Stimulated activated CD4-positive, alpha-beta T cell treated with anti-CD3 and anti-CD28 coated beads, Interleukin-15, amount 100 ng/mL, for 24 hours (primary cell): ENCODE data around the gene CNPY2.
"Not testable (repeated sequence)": the region's sequence is repeated elsewhere in the genome, so short reads cannot be mapped to it uniquely, and the experiment has no call there.

Experiments used
- DNase-seq: peaks from one replicate; pipeline ENCODE4 v3.0.0-alpha.2; 2020

Gene CNPY2

DNA sequence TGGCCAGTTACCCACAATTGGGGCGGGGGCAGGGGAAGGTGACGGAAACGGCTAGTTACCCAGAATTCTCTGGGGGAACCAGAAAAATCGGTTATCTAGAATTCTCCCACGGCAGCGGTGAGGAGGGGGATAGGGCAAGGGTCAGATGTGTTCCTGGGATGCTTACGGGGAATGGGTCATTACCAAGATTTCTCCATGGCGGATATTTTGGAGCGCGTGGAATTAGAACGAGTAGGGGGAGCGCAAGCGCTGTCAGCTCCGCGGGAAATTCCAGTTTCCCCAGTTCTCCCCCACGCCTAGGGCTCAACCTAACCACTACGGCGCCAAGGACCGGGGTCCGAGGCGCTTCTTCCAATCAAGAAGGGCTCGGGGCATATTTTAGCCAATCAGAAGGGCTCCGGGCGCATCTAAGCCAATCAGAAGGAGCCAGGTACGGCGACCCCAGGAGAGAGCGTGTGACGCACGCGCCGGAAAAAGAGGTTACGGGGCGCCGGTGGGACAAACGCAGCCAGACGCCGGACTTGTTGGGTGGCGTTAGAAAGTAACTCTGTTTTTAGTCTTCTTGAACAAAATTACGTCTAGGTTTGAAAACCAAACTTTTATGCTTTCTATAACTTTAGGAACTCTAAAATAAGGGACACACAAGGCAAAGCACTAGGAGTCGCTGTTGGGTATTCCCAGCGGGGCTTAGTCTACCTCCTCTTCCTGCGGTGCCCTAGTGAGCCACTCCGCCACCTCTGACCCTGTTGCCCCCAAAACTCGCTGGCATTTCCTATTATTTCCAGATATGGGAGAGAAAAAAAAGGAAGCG, 18.1 kb upstream of the CNPY2 start, which contains the start of gene PAN2:
TSS of gene PAN2 (minus strand) at position 322 of the 811 bp plus-strand sequence. CDS start 906 bp downstream, outside the sequence.
- DNase-seq, result peak; percentile 94

DNA sequence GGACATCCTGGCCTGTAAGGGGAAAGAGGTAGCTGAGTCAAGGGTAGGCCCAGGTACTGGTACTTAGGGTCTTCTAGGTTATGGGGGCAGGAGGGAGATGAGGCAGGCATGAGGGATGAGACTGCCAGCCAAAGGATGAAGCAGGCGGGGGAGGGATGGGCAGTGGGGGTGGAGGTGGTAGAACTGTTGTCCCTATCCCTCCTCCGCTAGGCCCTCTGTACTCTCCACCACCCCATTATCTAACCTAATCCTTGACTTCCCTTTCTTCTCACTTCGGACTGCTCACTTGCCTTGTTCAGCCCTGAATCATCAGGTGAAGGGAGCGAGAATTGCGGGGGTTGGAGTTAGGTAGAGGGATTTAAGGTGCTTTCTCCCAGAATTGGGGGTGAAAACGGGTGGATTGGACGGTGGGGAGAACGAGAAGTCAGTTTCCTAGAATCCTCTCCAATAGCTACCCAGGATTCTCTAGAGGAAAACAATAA, 17.4 kb upstream of the CNPY2 start:
- no peak for DNase-seq

DNA sequence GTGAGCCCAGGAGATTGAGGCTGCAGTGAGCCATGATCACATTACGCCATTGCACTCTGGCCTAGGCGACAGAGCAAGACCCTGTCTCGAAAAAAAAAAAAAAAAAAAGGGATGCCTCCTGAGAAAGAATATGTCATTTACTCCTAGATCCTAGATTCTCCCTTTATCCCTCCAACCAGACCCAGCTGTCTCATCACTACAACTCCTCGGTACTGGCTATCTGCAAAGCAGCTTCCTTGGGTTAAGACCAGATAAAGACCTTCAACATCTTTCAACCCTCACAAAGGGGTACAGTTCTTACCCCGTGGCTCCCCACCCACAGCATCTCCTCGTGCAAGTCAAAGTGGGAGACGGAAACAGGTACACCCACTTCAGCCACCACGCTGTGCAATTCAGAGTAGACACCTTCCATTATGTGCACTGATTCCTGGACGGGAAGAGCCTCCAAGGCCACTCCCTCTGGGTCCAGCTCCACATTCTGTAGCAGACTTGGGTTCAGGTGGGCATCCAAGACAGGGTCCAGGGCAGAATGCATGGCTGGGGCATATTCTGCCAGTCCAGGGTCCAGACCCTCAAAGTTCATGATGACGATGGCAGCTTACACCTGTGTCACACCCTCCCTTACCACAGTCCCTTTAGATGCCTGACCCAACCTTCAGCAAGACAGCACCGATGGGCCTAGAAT, 16.9 kb upstream of the CNPY2 start:
- no peak for DNase-seq

DNA sequence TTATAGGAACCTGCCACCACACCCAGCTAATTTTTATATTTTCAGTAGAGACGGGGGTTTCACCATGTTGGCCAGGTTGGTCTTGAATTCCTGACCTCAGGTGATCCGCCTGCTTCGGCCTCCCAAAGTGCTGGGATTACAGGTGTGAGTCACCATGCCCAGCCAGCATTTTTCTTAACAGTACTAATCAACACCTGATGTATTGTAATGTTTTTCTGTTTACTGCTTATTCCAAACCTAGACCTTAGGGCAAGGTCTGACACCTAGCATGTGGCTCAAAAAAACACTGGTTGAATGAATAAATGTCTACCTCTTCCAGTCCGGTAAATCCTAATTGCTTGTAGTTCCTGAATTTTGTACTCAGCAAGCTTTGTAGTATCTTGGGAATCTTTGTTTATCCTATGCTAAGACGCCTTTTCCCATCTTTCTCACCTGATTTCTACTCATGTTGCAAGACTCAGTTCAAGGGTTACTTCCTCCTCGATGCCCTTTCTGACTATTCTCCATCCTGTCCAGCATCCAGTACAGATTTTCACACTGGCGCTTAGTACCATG, 15.2 kb upstream of the CNPY2 start:
- DNase-seq, result no peak

DNA sequence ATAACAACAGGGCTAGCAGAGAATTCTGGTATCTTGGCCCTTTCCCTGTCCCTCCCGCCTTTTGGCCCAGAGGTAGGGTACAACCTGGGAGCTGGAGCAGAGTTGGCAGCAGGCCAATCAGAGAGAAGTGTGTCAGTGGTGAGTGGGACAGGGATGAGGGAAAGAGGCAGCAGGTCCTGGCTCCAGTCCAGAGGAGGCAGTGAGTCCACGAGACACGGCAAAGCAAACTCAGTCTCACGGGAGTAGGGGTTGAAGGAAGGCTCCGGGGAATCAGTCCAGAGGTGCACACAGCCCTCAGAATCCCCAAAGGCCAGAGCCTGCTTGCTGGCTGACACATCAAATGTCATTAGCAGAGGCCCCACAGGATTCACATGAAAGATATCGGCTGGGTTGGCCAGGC, 10.7 kb upstream of the CNPY2 start:
- DNase-seq, result no peak

DNA sequence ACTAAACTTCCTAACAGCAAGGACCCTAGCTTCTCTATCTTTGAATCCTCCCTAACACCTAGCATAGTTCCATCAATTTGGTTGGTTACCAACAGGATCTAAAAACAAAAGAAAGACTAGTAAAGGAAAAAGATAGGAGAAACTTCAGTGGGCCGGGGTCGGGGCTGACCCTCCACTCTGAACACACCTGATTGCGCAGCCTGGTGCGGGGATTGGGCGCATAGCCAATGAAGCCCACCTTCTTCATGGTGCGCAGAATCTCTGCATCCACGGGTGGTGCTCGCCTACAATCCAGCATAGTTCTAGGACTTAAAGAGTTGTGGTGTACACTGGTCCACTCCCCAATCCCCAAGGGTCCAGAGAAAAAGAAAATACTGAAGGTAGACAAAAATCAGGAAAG, 10.3 kb upstream of the CNPY2 start:
- no peak for DNase-seq

DNA sequence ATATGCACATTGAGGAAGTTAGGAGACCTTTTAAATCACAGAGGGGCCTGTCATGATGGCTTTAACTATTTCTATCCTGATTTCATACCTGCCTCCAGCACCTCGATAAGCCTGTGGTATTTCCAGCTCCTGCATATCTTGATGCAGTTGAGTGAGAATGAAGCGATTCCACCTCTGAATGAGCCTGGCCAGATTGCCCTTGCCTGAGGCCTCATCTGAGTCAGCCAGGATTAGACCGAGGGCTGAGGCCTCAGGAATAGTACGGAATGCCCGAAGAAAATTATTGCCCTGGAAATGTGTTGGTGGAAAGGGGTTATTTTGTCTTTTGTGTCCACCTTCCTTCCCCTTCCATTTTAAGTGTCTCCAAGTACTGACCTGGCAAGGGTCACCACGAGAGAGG, 8.4 kb upstream of the CNPY2 start:
- no peak for DNase-seq

DNA sequence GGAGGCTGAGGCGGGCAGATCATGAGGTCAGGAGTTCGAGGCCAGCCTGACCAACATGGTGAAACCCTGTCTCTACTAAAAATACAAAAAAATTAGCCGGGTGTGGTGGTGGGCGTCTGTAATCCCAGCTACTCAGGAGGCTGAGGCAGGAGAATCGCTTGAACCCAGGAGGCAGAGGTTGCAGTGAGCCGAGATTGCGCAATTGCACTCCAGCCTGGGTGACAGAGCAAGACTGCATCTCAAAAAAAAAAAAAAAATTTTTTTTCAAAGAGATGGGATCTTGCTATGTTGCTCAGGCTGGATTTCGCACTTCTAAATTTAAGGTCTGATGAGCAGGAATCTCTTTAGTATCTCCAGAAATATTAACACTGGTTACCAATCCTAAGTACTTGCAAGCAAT, 5.8 kb upstream of the CNPY2 start:
- DNase-seq, result not testable (repeated sequence)

DNA sequence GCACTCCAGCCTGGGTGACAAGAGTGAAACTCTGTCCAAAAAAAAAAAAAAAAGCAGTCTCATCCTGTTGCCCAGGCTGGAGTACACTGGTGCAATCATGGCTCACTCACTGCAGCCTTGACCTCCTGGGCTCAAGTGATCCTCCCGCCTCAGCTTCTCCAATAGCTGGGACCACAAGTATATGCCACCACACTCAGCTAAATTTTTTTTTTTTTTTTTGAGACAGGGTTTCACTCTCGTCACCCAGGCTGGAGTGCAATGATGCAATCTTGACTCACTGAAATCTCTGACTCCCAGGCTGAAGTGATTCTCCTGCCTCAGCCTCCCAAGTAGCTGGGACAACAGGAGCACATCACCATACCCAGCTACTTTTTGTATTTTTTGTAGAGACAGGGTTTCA, 5.2 kb upstream of the CNPY2 start:
- peak; percentile 14 for DNase-seq

DNA sequence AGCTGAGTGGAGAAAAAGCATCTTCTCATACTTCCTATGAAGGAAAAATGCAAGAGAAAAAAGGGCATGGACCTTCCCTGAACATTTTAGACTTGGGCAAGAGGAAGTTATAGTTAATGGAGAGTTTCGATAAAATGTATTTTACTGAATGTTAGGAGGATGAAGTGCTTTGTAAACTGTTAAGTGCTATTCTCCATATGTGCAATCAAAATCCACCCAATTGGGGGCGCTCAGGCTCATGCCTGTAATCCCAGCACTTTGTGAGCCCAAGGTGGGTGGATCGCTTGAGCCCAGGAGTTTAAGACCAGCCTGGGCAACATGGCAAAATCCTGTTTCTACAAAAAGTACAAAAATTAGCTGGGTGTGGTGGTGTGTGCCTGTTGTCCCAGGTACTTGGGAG, 1.9 kb upstream of the CNPY2 start:
- no peak for DNase-seq

DNA sequence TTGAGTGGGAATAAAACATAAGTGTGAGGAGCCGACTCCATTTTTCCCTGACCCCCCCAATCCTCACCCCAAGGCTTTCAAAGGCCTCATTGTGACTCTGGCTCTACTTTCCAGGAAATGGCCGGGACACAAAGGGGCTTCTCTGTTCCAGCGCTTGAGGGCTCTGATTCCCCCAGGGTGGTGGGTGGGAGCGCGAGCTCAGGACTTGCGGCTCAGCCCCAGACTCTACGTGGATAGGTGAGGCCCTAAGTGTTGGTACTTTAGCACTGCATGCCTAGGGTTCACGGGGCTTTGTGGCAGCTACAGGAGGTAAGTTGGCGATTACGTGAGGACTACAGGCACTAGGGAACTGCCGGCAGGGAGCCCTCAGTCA, 553 bp downstream of the CNPY2 start:
- no peak for DNase-seq

DNA sequence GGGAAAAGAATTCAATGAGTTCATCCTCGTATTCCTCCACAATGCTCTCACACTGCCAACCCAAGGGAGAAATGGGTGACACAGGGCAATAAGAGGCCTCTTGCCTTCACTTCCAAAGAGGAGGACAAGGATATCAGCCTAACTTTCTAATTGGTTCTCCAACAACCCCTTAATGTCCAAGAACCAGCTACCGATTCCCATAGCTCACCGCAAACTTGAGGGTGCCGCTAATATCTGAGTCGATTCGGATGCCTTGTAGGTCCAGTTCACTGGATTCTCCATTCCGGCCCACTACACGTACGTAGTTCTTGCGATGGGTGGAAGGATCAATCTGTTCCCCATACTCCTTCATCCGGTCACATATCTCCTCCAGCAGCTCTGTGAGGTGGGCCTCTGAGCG, 4.8 kb downstream of the CNPY2 start:
- no peak for DNase-seq

DNA sequence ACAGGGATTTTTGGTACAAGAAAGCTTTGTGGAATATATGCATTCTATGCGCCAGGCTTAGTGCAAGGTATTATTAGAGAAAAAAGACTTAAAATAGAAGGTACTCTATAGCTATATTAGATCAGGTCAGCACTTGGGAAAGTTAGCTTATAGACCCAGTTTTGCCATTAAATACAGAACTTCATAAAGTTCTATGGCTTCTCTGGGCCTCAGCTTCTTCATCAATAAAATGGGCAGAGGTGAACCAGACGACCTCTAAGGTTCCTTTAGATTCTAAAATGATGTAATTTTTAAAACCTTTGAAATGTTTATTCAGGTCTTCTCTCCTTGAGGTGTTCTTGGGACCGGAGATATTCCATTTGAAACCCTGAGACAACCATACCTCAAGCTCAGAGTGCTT, 7.1 kb downstream of the CNPY2 start:
- no peak for DNase-seq

DNA sequence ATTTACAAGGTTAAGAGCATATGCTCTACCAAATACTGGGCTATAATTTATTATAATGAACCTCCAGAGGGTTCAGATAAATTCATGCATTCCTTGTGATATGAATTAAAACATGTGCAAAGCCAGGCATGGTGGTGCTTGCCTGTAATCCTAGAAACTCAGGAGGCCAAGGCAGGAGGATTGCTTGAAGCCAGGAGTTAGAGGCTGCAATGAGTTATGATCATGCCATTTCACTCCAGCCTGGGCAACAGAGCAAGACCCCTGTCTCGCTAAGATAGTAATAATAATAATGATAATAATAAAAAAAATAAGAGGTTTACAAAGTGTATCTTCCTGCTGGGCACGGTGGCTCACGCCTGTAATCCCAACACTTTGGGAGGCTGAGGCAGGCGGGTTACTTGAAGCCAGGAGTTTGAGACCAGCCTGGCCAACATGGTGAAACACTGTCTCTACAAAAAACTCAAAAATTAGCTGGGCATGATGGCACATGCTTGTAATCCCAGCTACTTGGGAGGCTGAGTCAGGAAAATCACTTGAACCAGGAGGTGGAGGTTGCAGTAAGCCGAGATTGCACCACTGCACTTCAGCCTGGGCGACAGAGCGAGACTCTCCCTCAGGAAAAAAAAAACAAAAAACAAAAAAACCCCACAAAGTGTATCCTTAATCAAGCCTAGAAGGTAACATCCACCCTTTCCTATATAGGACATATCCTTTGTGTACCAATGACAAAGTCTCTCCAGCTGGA, 8.4 kb downstream of the CNPY2 start:
- DNase-seq, result no peak

DNA sequence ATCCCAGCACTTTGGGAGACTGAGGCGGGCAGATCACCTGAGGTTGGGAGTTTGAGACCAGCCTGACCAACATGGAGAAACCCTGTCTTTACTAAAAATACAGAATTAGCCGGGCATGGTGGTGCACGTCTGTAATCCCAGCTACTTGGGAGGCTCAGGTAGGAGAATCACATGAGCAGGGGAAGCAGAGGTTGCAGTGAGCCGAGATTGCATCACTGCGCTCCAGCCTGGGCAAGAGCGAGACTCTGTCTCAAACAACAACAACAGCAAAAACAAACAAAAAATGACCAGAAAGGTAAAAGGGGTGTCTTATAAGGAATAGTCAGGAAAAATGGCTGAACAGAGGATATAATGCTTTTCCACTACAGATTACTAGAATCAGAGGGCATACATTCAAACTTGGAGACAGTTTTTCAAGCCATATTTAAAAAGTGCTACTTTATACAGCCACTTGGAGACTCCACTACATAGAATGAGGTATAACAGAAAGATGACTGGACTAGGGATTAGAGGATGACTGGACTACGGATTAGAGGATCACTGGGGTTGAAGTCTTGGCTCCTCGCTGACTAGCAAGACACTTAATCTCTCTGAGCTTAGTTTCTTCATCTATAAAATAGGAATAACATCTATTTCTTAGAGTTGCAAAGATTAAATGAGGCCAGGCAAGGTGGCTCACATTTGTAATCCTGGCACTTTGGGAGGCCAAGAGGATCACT, 10.8 kb downstream of the CNPY2 start:
- no peak for DNase-seq

DNA sequence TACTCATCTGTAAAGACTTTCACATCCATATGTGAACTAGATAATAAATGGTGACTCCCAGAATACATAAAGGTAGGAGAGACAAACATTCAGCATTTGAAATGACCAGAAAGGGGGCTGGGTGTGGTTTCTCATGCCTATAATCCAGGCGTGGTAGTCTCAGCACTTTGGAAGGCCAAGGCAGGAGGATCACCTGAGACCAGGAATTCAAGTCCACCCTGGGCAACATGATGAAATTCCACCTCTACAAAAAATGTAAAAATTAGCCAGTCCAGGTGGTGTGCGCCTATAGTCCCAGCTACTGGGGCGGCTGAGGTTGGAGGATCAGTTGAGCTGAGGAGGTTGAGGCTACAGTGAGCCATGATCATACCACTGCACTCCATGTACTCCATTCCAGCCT, 11.5 kb downstream of the CNPY2 start:
- no peak for DNase-seq

DNA sequence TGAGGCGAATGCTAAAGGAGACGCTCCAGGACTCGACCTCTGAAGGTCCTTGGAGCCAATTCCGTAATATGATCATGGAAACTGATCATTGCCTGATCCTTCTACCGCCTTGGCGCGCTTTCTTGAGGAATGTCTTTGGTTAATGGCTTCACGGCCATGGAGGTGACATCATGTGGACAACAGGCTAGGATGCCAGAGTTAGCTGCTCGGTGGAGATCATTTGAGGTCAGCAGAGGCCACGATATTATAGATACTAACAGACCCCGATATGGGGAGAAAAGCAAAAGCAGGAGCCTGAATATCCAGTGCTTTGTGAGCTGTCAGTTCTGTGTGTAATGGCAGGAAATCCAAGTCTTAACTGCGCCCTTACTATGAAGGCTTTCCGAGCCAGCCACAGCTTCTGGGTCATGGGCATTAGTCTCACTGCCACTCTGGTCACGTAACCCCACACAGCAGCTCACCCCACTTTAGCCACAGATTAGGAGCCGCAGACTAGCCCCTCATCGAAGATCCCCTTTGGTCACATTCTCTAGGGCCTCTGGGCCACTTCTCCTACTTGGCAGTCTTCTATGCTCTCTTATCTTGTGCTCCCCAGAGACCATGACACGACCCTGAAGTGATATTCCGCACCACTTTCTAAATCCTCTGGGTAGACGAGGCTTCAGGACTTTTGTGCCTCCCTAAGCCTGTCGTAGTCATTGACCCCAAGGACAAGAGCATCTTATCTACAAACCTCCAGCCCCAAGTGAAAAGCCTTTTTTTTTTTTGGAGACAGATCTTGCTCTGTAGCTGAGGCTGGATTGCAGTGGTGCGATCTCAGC, 14.9 kb downstream of the CNPY2 start:
- DNase-seq, result no peak

DNA sequence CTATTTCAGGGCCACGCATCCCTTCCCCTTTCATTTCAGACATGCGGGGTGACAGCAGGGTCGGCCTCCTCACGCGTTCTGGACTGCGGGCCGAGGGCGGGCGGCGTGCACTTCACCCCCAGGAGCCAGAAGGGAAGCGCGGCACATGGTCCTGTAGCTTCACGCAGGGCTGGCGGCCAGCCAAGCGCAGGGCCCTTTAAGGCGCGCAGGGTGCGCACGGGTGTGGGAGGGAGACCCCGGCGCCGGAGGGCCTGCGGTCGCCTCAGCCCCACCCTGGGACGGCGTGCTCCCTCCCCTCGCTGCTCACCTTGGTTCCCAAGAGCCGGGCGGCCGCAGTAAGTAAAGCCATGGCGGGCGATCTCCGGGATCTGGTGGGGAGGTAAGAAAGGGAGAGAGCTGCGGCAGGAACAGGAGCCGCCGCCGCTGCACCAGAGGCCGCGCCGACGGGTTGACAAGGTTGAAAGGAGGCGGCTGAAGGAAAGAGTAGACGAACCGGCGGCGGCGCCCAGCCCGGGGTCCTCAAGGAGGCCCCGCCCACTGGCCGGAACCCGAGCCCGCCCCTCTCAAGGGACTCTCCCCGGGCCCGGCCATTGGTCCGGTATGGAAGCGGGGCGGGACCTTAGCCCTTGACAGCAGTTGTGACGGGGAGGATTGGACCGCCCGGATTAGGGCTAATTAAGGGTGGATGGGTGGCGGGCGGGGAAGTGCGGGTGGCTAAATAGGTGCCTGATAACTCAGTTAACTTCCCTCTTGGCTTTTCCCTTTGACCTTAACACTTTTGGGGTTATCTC, 15.7 kb downstream of the CNPY2 start, which contains the start of gene CS:
TSS of gene CS (minus strand) at position 478 of the 791 bp plus-strand sequence. CDS start at position 349, 129 bp downstream.
- DNase-seq, result peak; percentile 100

DNA sequence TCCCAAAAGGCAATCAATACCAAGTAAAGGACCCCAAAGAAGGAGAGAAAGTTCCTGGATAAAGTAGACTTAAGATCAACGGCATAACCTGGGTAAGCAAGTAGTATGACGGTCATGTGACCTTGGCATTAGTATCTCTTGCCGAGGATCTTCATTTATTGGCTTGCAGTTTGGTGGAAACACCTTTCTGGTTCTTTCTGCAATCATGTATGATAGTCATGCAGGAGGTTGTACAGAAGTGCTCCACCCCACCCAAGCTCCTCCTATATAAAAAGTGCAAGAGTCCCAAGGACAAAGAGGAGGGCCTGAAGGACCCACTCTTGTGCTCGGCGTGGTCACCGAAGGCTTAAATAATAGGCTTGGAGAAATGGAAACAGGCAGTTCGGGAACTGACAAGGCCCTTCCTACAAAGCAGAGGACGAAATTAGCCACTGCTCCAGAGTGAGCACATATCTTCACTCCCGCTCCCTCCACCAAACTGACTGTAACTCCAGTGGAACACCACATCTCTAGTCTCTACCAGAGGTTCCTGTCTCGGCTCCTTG, 16.4 kb downstream of the CNPY2 start:
- DNase-seq, result peak; percentile 39

DNA sequence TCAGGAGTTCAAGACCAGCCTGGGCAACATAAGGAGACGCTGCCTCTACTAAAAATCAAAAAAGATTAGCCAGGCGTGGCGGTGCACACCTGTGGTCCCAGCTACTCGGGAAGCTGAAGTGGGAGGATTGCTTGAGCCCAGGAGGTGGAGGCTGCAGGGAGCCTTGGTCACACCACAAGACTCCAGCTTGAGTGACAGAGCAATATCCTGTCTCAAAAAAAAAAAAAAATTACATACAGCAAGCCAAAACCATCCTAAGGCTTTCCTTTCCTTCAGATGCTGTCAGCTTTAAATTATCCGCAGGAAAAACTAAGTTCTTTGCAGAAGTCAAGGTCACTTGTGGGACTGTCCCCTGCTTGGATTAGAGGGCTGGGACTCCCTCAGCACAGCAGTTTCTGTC, 17.0 kb downstream of the CNPY2 start:
- DNase-seq, result no peak
